HG03139 (cell line): ENCODE measurements around the gene ACOT7.
"Not testable (repeated sequence)": the region's sequence is repeated elsewhere in the genome, so short reads cannot be mapped to it uniquely, and the experiment has no call there.

Experiments used
- ATAC-seq: cut with Tn5 transposase; IDR thresholded peaks from one replicate; pipeline ENCODE4 v1.9.1; 2021; ENCODE audit not compliant: unreplicated experiment

ACOT7 gene

DNA sequence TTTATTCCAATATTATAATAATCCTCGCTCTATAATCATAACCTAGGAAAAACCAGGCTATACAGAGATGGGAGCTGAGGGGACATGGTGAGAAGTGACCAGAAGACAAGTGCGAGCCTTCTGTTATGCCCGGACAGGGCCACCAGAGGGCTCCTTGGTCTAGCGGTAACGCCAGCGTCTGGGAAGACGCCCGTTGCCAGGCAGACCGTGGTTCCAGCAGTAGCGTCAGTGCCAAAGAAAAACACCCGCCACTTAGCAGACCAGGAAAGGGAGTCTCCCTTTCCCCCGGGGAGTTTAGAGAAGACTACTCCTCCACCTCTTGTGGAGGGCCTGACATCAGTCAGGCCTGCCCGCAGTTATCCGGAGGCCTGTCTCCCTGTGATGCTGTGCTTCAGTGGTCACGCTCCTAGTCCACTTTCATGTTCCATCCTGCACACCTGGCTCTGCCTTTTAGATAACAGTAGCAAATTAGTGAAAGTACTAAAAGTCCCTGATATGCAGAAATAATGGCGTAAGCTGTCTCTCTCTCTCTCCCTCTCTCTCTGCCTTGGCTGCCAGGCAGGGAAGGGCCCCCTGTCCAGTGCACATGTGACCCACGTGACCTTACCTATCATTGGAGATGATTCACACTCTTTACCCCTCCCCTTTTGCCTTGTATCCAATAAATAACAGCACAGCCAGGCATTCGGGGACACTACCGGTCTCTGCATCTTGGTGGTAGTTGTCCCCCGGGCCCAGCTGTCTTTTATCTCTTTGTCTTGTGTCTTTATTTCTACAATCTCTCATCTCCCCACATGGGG, 30.3 kb downstream of the ACOT7 start:
- not testable (repeated sequence) for ATAC-seq

GRCh38 chr1:6361124-6361775, 32.3 kb downstream of the ACOT7 start:
- ATAC-seq: no peak

DNA sequence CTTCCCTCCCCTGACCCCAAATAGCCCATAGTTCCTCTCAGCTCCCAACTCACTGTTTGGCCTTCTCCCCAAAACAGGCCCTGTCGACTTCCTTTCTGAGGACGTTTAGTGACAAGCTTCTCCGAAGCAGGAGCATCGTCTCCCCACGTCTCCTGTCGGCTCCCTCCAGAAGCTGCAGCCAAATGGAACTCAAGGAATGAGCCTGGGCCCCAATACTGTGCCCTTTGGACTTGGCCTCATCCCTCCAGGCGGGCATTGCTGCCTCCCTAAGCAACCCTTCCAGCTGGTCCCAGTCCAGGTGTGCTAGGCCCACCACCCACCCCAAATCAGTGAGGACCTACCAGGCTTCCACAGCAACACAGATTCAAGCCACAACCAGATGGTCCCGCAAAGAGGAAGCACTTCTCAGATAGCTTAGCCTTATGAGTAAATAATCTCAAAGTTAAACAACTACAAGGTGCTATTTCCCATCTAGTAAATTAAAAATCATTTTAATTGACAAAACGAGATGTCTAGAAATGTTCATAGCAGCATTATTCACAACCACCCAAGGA, 33.0 kb downstream of the ACOT7 start:
- ATAC-seq: no peak

DNA sequence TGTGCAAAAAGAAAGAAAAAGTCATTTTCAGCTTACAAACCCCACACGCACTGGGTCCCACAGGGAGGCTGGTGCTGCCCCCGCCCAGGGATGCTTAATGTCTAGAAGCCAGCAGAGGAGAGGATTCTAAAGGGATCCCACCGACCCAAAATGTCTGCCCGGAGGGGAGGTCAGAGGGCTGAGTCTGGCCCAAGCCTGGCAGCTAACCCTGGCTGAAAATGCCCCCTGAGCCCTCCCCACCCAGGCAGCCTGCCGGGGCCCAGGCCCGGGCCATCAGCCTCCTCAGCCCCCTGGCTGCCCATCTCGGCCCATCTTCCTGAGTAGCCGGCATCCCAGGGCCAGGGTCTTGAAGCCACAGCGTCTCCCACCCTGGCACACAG, 33.5 kb downstream of the ACOT7 start:
- no peak for ATAC-seq

- ATAC-seq: peak; percentile 86
Measured at GRCh38 chr1:6359216-6360116, 34.1 kb downstream of the ACOT7 start.

- ATAC-seq: no peak
Measured at GRCh38 chr1:6358757-6359201, 34.8 kb downstream of the ACOT7 start.

GRCh38 chr1:6358144-6358624, 35.4 kb downstream of the ACOT7 start:
- no peak for ATAC-seq

GRCh38 chr1:6357243-6357936, 36.2 kb downstream of the ACOT7 start:
- ATAC-seq: no peak

DNA sequence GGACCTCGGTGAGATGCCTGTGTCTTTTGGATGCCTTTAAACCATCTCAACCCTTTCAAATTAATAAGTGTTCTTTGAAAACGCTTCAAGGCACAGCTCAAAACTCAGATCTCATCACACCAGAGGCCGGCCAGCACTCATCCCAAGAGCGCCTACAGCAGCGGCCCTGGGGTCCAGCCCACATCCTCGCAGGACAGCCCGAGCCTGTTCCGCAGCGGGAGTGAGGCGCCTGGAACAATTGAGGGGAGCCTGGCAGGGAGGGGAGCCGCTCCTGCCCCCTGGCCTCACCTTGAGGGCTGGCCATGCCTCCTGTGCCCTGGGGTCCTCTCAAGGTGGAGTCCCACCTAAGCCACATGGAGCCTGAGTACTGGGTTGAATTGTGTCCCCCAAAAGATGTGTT, 37.9 kb downstream of the ACOT7 start:
- no peak for ATAC-seq

DNA sequence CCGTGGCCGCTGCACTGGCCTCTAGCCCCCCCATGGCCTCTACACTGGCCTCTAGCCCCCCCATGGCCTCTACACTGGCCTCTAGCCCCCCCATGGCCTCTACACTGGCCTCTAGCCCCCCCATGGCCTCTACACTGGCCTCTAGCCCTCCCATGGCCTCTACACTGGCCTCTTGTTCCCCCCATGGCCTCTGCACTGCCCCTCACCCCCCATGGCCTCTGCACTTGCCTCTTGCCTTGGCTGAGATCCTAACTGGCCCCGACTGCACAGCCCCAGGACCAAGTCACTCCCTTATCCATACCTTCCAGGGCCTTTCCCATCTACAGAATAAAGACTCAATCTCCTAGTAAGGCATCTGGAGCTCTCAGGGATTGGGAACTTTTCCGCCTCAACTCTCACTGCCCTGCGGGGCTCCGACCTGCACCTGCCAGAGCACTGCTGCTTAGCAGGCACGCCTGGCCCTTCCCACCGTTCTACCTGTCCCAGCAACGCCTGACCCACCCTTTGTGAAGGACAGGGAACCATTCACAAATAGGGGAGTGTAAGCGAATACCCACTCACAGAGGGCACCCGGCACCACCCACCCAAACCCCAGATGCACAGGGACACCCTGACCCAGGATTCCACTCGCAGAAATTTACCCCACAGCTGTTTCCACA, 38.8 kb downstream of the ACOT7 start:
- ATAC-seq: no peak

- no peak for ATAC-seq
Measured at GRCh38 chr1:6353955-6354658, 39.5 kb downstream of the ACOT7 start.

- ATAC-seq: no peak
Measured at GRCh38 chr1:6353619-6353954, 40.0 kb downstream of the ACOT7 start.

- ATAC-seq: no peak
Measured at GRCh38 chr1:6352138-6352563, 41.4 kb downstream of the ACOT7 start.

- ATAC-seq: no peak
Measured at GRCh38 chr1:6351480-6352137, 42.0 kb downstream of the ACOT7 start.

DNA sequence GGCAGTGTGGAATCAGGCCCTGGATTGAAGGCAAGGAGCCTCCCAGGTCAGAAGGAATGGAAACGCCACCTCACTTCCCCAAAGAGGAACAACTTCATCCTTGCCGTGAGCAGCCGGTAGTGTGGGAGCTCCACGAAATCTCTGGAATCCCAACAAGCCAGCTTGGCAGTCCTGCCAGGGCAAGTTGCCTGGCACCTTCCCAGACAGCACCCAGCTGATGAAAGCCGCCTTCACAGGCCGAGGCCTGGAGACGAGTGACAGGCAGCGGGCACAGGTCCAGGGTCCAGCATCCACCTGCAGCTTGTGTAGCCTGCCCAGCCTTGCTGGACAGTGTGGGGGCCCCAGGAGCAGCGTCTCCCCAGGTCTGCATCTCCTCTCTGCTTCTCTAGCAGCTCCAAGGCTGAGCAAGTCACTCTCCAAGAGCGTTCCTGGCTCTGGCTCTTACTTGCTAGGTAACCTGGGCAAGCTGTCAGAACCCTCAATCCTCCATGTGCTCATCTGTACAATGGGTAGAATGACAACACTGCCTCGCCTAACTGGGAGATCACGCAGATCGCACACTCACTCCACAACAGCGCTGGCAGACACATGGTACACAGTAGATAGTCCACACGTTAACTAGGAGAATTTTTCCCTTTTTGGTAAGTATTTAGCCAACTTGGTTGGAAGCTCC, 43.0 kb downstream of the ACOT7 start:
- no peak for ATAC-seq

- no peak for ATAC-seq
Measured at GRCh38 chr1:6349254-6349943, 44.2 kb downstream of the ACOT7 start.

- no peak for ATAC-seq
Measured at GRCh38 chr1:6348511-6349191, 44.9 kb downstream of the ACOT7 start.
